Measurements from ENCODE around the gene P4HB. TPM values are rescaled to one million over a fixed set of nuclear protein-coding genes. Genes with fewer than 3 reads are reported as not detected.

Gene P4HB
- total and polyA plus RNA-seq, 2 experiments from 2014 or later = 206 to 620 TPM

- Histone ChIP-seq H3K4me2 (peak overlapping the region; percentile 85), H3K9me2 (ENCODE audit: insufficient read depth) (no peaks in the 10 kb centered on the region), H3K79me2 (replicated peaks; ENCODE audit: insufficient read depth) (no peaks in the 10 kb centered on the region), H3K4me1 (ENCODE audit: insufficient read depth) (no peaks in the 10 kb centered on the region; the same call in 1 of the 2 replicates), H3K27ac (ENCODE audit: low read depth) (no peak overlapping the region), H3K4me3 (peak overlapping the region; percentile 60), H3F3A (replicated peaks; ENCODE audit: low read depth) (no peaks in the 10 kb centered on the region), H3K36me3 (ENCODE audit: insufficient read depth) (no peaks in the 10 kb centered on the region), H4K20me1 (replicated peaks; ENCODE audit: insufficient read depth) (no peaks in the 10 kb centered on the region), H3K27me3 (ENCODE audit: insufficient read depth) (peaks cover 60% of the 10 kb centered on the region), H2AFZ (peak overlapping the region; percentile 92)
- ATAC-seq (peak; percentile 41), DNase-seq (ENCODE audit: low spot score) (peak; percentile 61)
- H3K4me3 Mint-ChIP-seq = peak overlapping the region; percentile 67; the same call in 2 of the 3 replicates
- H3K36me3 Mint-ChIP-seq (ENCODE audit: low read depth) = peaks cover 2% of the 10 kb centered on the region; the same call in 2 of the 3 replicates
- H3K4me1 Mint-ChIP-seq = no peaks in the 10 kb centered on the region
- TF ChIP-seq ZNF114 (CRISPR knock-in tag; IDR thresholded peaks at IDR 0.05) (no peak), CTCF (conservative IDR thresholded peaks at IDR 0.05; ENCODE audit: low read depth in 2 of 2) (no peak), EZH2 (IDR thresholded peaks at IDR 0.05; ENCODE audit: low read depth, unreplicated experiment) (peak; percentile 87), EZH2phosphoT487 (IDR thresholded peaks at IDR 0.05; ENCODE audit: unreplicated experiment) (no peak)
- H3K27ac Mint-ChIP-seq = no peak overlapping the region
- H3K27me3 Mint-ChIP-seq (ENCODE audit: insufficient read depth, low read depth, poor library complexity) = peaks cover 59% of the 10 kb centered on the region
- peaks cover 8% of the 10 kb centered on the region for H3K9me3 Mint-ChIP-seq
Observed at GRCh38 chr17:81804559-81805399, 55.6 kb downstream of the P4HB start.

- Mint-ChIP-seq H3K27me3 (ENCODE audit: insufficient read depth, low read depth, poor library complexity) (peaks cover 55% of the 10 kb centered on the region), H3K36me3 (ENCODE audit: low read depth) (peaks cover 5% of the 10 kb centered on the region; the same call in 1 of the 3 replicates), H3K4me1 (no peaks in the 10 kb centered on the region), H3K27ac (no peak within 1 kb of the TSS), H3K4me3 (peak within 1 kb of the TSS; percentile 67), H3K9me3 (peaks cover 12% of the 10 kb centered on the region)
- Histone ChIP-seq H3K27ac (ENCODE audit: low read depth) (no peak within 1 kb of the TSS), H3K4me3 (peak within 1 kb of the TSS; percentile 60), H3K4me1 (ENCODE audit: insufficient read depth) (no peaks in the 10 kb centered on the region; the same call in 1 of the 2 replicates), H2AFZ (peak within 1 kb of the TSS; percentile 92), H3K9me2 (ENCODE audit: insufficient read depth) (no peaks in the 10 kb centered on the region), H3K4me2 (peak within 1 kb of the TSS; percentile 85), H4K20me1 (replicated peaks; ENCODE audit: insufficient read depth) (no peaks in the 10 kb centered on the region), H3K79me2 (replicated peaks; ENCODE audit: insufficient read depth) (no peaks in the 10 kb centered on the region), H3K36me3 (ENCODE audit: insufficient read depth) (no peaks in the 10 kb centered on the region), H3K27me3 (ENCODE audit: insufficient read depth) (peaks cover 65% of the 10 kb centered on the region), H3F3A (replicated peaks; ENCODE audit: low read depth) (no peaks in the 10 kb centered on the region)
- DNase-seq (ENCODE audit: low spot score) (peak; percentile 35), ATAC-seq (peak; percentile 7; the same call in 2 of the 3 replicates)
- TF ChIP-seq REST (IDR thresholded peaks at IDR 0.05; ENCODE audit: unreplicated experiment) = no peak
- TF ChIP-seq ZNF114 (CRISPR knock-in tag; IDR thresholded peaks at IDR 0.05) = no peak
- no peak for TF ChIP-seq POLR2AphosphoS5 (IDR thresholded peaks at IDR 0.05; ENCODE audit: low read depth)
- no peak for TF ChIP-seq CREB1 (CRISPR knock-in tag; IDR thresholded peaks at IDR 0.05; ENCODE audit: low read depth)
Observed at GRCh38 chr17:81803728-81804558, 56.4 kb downstream of the P4HB start, which contains the start of gene GCGR. Gene GCGR, plus strand, starts transcription at chr17:81804150. Its CDS starts 4,869 bp downstream, at chr17:81809019.

Data from GM23338 (cell line).